ENCODE data around the gene INPP5E. TPM values are rescaled to one million over a fixed set of nuclear protein-coding genes. Genes with fewer than 3 reads are reported as not detected.
A peak's percentile ranks its signal among the peaks of the same experiment; 100 is the strongest.

The INPP5E gene
- total and polyA plus RNA-seq, 10 of the 15 experiments (the other 5 are each of a cell fraction or from before 2014, with no cell fraction given), result 0.24 to 16.0 (median 5.3) TPM

DNA sequence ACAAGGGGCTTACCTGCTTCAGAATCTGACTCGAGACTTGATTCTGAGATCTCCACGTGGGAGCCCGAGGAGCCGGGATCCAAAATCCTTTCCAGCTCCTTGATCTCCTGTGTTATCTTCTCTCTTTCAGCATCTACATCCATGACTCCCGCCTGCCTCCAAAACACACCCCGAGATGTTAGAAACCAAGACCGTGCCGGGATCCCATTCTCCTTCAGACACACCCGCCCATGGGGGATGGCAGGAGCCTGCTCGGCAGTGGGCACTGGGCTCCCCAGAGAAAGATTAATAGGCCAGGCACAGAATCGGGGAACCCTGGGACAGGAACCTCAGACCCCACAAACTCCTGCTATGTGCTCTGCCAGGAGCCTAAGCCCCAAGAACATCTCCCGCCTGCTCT lies 41.4 kb downstream of the INPP5E start:
- Histone ChIP-seq H3K4me1 (ENCODE audit: control insufficient read depth, insufficient read depth, low read length) (peaks cover 13% of the 10 kb centered on the region), H4K20me1 (ENCODE audit: control insufficient read depth, insufficient read depth) (no peaks in the 10 kb centered on the region), H2AFZ (ENCODE audit: control insufficient read depth, low read depth, low read length) (no peak overlapping the region), H3K27ac (ENCODE audit: control insufficient read depth, insufficient read depth) (no peak overlapping the region), H3K9ac (ENCODE audit: control insufficient read depth, insufficient read depth, low read length) (peak overlapping the region; percentile 82), H3K36me3 (ENCODE audit: control insufficient read depth in 2 of 2, insufficient read depth in 2 of 2, low read length in 1 of 2) (peaks cover 24% of the 10 kb centered on the region in 2 experiments), H3K4me3 (peak overlapping the region; percentile 96), H3K79me2 (ENCODE audit: control insufficient read depth, insufficient read depth, low read length) (peaks cover 26% of the 10 kb centered on the region), H3K27me3 (replicated peaks in 1 of 2; ENCODE audit: control insufficient read depth in 2 of 2, insufficient read depth in 2 of 2, low read length in 1 of 2) (no peaks in the 10 kb centered on the region), H3K4me2 (ENCODE audit: control insufficient read depth, insufficient read depth) (peak overlapping the region; percentile 92), H3K9me3 (replicated peaks; ENCODE audit: control insufficient read depth, insufficient read depth, low read length) (no peaks in the 10 kb centered on the region)
- ChIA-PET POLR2A (interaction anchor here (1.1 kb wide), 1 partner anchor 14 kb away, joined by 3 read pairs; no protein-coding TSS in a partner anchor), CTCF (no interaction called here), SMC1A (ENCODE audit: uncharacterized antibody, unreplicated experiment) (no interaction called here), RAD21 (ENCODE audit: unreplicated experiment) (no interaction called here)
- no peak for DNase-seq (ENCODE audit: low read depth, low spot score)
- no peak for FAIRE-seq
- in situ Hi-C loops (cut with MboI), result loop anchor here (5.0 kb wide), 1 partner anchor 61 kb away; no protein-coding TSS in a partner anchor
- WGBS (ENCODE audit: insufficient coverage, insufficient replicate concordance, low lambda C conversion rate, missing lambda C conversion rate), result 86% methylated on average over 12 of the region's 12 CpGs
- TF ChIP-seq CEBPB (IDR thresholded peaks at IDR 0.05; ENCODE audit: borderline replicate concordance in 1 of 2, low read depth in 2 of 2, low read length in 2 of 2), result no peak
- TF ChIP-seq RFX5 (IDR thresholded peaks at IDR 0.05; ENCODE audit: low read depth, low read length), result no peak
- TF ChIP-seq, protein P1, sequence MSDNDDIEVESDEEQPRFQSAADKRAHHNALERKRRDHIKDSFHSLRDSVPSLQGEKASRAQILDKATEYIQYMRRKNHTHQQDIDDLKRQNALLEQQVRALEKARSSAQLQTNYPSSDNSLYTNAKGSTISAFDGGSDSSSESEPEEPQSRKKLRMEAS (IDR thresholded peaks at IDR 0.05; ENCODE audit: low read depth, low read length), result no peak
- TF ChIP-seq CBFB (IDR thresholded peaks at IDR 0.05; ENCODE audit: low read depth), result no peak
- no TSS peak for BruUV-seq (replicated peaks)
- no peak for ATAC-seq
- intact Hi-C loops (cut with micrococcal nuclease; ENCODE audit: unreplicated experiment), result no loop called here

DNA sequence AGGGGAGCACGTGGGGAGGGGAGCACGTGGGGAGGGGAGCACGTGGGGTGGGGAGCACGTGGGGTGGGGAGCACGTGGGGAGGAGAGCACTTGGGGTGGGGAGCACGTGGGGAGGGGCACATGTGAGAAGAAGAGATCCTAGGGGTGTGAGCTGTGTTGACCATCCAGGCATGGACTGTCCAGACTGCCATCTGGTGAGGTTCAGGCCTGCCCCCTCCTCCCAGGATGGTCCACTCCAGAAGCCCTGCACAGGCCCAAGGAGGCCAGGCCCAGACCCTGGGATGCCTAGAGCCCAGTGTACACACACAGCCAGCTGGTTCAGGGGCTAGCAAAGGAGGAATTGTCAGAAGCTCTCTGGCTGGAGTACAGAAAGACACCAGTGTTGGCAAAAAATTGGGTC lies 42.0 kb downstream of the INPP5E start:
- ATAC-seq, result no peak
- H3K9ac ChIP-seq (ENCODE audit: control insufficient read depth, insufficient read depth, low read length), result no peak overlapping the region
- no peaks in the 10 kb centered on the region for H3K9me3 ChIP-seq (replicated peaks; ENCODE audit: control insufficient read depth, insufficient read depth, low read length)
- FAIRE-seq, result no peak
- no peak for DNase-seq (ENCODE audit: low read depth, low spot score)
- in situ Hi-C loops (cut with MboI), result loop anchor here (5.0 kb wide), 1 partner anchor 60 kb away; no protein-coding TSS in a partner anchor
- H3K79me2 ChIP-seq (ENCODE audit: control insufficient read depth, insufficient read depth, low read length), result peaks cover 26% of the 10 kb centered on the region
- RAD21 ChIA-PET (ENCODE audit: unreplicated experiment), result no interaction called here
- CTCF ChIA-PET, result interaction anchor here (1.4 kb wide), 1 partner anchor 35 kb away, joined by 4 read pairs; no protein-coding TSS in a partner anchor
- no CpG with 5 or more reads among the region's 6 CpGs for WGBS (ENCODE audit: insufficient coverage, insufficient replicate concordance, low lambda C conversion rate, missing lambda C conversion rate)
- no peak overlapping the region for H2AFZ ChIP-seq (ENCODE audit: control insufficient read depth, low read depth, low read length)
- no peak overlapping the region for H3K4me3 ChIP-seq
- BruUV-seq (replicated peaks), result no TSS peak
- no peak overlapping the region for H3K27ac ChIP-seq (ENCODE audit: control insufficient read depth, insufficient read depth)
- no peaks in the 10 kb centered on the region for H4K20me1 ChIP-seq (ENCODE audit: control insufficient read depth, insufficient read depth)
- H3K4me1 ChIP-seq (ENCODE audit: control insufficient read depth, insufficient read depth, low read length), result peaks cover 11% of the 10 kb centered on the region
- intact Hi-C loops (cut with micrococcal nuclease; ENCODE audit: unreplicated experiment), result no loop called here
- H3K27me3 ChIP-seq (replicated peaks in 1 of 2; ENCODE audit: control insufficient read depth in 2 of 2, insufficient read depth in 2 of 2, low read length in 1 of 2), result no peaks in the 10 kb centered on the region
- H3K36me3 ChIP-seq (ENCODE audit: control insufficient read depth in 2 of 2, insufficient read depth in 2 of 2, low read length in 1 of 2), result peaks cover 24 to 27% of the 10 kb centered on the region in 2 experiments
- no peak overlapping the region for H3K4me2 ChIP-seq (ENCODE audit: control insufficient read depth, insufficient read depth)
- POLR2A ChIA-PET, result interaction anchor here (1.1 kb wide), 1 partner anchor 13 kb away, joined by 3 read pairs; no protein-coding TSS in a partner anchor
- SMC1A ChIA-PET (ENCODE audit: uncharacterized antibody, unreplicated experiment), result no interaction called here
- TF ChIP-seq IKZF2 (IDR thresholded peaks at IDR 0.05) (no peak), NR2C1 (IDR thresholded peaks at IDR 0.05) (no peak), PAX5 (IDR thresholded peaks at IDR 0.05; ENCODE audit: borderline replicate concordance, low read depth, low read length) (no peak), RB1 (IDR thresholded peaks at IDR 0.05; ENCODE audit: borderline replicate concordance) (no peak), RFX5 (IDR thresholded peaks at IDR 0.05; ENCODE audit: low read depth, low read length) (no peak), TCF7 (IDR thresholded peaks at IDR 0.05; ENCODE audit: borderline replicate concordance) (no peak), ZNF217 (IDR thresholded peaks at IDR 0.05) (no peak)
- TF ChIP-seq, protein P2, sequence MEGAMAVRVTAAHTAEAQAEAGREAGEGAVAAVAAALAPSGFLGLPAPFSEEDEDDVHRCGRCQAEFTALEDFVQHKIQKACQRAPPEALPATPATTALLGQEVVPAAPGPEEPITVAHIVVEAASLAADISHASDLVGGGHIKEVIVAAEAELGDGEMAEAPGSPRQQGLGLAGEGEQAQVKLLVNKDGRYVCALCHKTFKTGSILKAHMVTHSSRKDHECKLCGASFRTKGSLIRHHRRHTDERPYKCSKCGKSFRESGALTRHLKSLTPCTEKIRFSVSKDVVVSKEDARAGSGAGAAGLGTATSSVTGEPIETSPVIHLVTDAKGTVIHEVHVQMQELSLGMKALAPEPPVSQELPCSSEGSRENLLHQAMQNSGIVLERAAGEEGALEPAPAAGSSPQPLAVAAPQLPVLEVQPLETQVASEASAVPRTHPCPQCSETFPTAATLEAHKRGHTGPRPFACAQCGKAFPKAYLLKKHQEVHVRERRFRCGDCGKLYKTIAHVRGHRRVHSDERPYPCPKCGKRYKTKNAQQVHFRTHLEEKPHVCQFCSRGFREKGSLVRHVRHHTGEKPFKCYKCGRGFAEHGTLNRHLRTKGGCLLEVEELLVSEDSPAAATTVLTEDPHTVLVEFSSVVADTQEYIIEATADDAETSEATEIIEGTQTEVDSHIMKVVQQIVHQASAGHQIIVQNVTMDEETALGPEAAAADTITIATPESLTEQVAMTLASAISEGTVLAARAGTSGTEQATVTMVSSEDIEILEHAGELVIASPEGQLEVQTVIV (IDR thresholded peaks at IDR 0.05; ENCODE audit: borderline replicate concordance, partially characterized antibody), result no peak
- TF ChIP-seq, protein P3, sequence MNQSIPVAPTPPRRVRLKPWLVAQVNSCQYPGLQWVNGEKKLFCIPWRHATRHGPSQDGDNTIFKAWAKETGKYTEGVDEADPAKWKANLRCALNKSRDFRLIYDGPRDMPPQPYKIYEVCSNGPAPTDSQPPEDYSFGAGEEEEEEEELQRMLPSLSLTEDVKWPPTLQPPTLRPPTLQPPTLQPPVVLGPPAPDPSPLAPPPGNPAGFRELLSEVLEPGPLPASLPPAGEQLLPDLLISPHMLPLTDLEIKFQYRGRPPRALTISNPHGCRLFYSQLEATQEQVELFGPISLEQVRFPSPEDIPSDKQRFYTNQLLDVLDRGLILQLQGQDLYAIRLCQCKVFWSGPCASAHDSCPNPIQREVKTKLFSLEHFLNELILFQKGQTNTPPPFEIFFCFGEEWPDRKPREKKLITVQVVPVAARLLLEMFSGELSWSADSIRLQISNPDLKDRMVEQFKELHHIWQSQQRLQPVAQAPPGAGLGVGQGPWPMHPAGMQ (IDR thresholded peaks at IDR 0.05; ENCODE audit: borderline replicate concordance), result no peak
- TF ChIP-seq, protein P4, sequence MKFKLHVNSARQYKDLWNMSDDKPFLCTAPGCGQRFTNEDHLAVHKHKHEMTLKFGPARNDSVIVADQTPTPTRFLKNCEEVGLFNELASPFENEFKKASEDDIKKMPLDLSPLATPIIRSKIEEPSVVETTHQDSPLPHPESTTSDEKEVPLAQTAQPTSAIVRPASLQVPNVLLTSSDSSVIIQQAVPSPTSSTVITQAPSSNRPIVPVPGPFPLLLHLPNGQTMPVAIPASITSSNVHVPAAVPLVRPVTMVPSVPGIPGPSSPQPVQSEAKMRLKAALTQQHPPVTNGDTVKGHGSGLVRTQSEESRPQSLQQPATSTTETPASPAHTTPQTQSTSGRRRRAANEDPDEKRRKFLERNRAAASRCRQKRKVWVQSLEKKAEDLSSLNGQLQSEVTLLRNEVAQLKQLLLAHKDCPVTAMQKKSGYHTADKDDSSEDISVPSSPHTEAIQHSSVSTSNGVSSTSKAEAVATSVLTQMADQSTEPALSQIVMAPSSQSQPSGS (IDR thresholded peaks at IDR 0.05; ENCODE audit: low read length), result no peak

Measured in GM12878 (cell line).